PC-3 (cell line): ENCODE data around the gene PRKACA.

Source experiments
- CTCF ChIP-seq: fragments of 300-600 bp; sonication (generic); conservative IDR thresholded peaks from 2 replicates; pipeline ENCODE4 v1.5.1; 2017; ENCODE audit warnings: antibody characterized with exemption, low read depth, mild to moderate bottlenecking, low read length
- EZH2phosphoT487 ChIP-seq: fragments of 300-600 bp; sonication (generic); IDR thresholded peaks from 2 replicates; pipeline ENCODE4 v1.6.1; 2018; ENCODE audit warnings: mild to moderate bottlenecking, antibody characterized with exemption, low read length, borderline replicate concordance

- TF ChIP-seq EZH2phosphoT487, result no peak
- TF ChIP-seq CTCF, result no peak
These were observed 44.9 kb downstream of the PRKACA start, which contains the start of gene MISP3 for GRCh38 chr19:14072535-14073260.
